Stimulated activated CD4-positive, alpha-beta T cell treated with anti-CD3 and anti-CD28 coated beads, Interleukin-12 subunit alpha, Interleukin-12 subunit beta, amount 100 ng/mL, for 24 hours (primary cell): Measurements from ENCODE around the gene ZNF91.
"Not testable (repeated sequence)": the region's sequence is repeated elsewhere in the genome, so short reads cannot be mapped to it uniquely, and the experiment has no call there.

Source experiments
- DNase-seq, 2 experiments: peaks; one replicate each; pipeline ENCODE4 v3.0.0-alpha.2; 2020; ENCODE audit warnings: low read depth in 2 of 2

Gene ZNF91

GRCh38 chr19:23395041-23395721 is at the start of gene ZNF91:
ZNF91 (minus strand) TSS chr19:23395471; CDS start chr19:23395354, 117 bp downstream.
- DNase-seq, result peak; percentile 85 to 87

DNA sequence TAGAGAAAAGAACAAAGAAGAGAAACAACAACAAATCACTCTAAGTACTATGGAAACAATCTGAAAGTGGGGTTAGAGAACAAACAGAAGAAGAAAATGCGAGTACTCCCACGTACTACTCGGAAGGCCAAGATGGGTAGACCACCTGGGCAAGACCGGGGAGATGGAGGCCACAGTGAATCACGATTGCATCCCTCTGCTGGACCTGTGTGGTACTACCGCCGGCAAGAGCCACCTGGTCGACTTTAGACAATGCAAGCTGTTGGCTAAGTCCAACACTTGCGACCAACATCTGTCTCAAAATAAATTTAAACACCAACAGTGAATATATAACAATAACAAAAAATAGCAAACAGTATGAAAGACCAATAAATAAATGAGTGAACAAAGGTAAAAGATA is 45.5 kb upstream of the ZNF91 start:
- DNase-seq, result peak in 1 of 2 experiments; percentile 6

GRCh38 chr19:23440207-23440606 is 44.9 kb upstream of the ZNF91 start:
- no peak for DNase-seq

GRCh38 chr19:23439623-23440022 is 44.4 kb upstream of the ZNF91 start:
- no peak for DNase-seq

GRCh38 chr19:23437901-23438300 is 42.6 kb upstream of the ZNF91 start:
- no peak for DNase-seq

- DNase-seq, result no peak
Measured at GRCh38 chr19:23436944-23437343, 41.7 kb upstream of the ZNF91 start.

- no peak for DNase-seq
Measured at GRCh38 chr19:23436318-23436717, 41.0 kb upstream of the ZNF91 start.

- no peak for DNase-seq
Measured at GRCh38 chr19:23420824-23421223, 25.6 kb upstream of the ZNF91 start.

GRCh38 chr19:23419261-23419660 is 24.0 kb upstream of the ZNF91 start:
- DNase-seq, result not testable (repeated sequence)

- peak in 1 of 2 experiments; percentile 22 for DNase-seq
Measured at GRCh38 chr19:23415561-23416191, 20.4 kb upstream of the ZNF91 start.

DNA sequence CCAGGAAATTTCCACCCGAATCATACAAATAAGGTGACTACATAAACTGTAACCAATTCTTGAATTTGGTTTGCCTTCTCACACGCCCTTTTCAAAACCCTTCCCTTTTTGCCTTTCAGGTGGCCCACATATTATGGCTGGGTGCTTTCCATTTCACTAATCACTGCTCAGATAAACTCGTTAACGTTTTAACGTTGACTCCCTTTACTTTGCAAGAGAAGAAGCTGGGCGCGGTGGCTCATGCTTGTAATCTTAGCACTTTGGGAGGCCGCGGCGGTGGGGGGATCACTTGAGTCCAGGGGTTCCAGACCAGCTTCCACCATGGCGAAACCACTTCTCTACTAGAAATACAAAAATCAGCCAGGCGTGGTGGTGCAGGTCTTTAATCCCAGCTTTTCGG is 19.8 kb upstream of the ZNF91 start:
- no peak for DNase-seq

DNA sequence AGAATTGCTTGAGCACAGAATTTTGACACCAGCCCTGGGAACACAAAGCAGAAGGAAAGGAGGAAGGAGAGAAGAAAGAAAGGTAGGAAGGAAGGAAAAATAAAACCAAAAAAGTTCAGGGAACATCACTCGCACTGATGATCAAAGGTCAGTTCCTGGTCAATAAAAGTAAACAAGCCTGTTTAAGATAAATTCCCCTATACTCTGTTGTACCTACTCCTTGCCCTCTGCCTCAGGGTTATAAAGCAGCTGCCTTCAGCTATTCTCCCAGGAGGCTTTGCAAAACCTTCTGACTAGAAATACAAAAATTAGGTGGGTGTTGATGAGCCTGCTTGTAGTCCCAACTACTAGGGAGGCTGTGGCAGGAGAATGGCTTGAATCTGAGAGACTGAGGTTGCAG is 14.9 kb upstream of the ZNF91 start:
- DNase-seq, result no peak

- DNase-seq, result no peak
Measured at GRCh38 chr19:23409392-23410048, 14.2 kb upstream of the ZNF91 start.

DNA sequence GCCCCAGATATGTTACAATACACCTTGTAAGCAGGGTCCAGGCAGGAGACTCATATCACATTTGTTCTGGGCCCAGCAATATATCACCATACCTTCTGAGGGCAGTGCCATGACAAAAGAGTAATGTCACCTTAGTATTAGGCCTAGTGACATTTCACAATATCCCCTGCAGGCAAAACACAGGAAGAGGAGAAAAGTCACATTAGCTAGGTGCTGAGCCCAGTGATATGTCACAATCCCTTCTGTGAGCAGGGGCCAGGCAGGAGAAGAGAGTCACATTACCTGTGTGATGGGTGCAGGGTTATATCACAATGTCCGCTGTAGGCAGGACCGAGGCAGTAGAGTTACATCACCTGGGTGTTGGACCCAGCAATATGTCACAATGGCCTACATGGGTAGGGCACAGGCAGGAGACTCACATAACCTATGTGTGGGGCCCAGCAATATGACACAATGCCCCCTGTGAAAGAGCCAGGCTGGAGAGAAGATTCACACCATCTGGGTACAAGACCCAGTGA is 12.4 kb upstream of the ZNF91 start:
- no peak for DNase-seq

GRCh38 chr19:23406721-23407120 is 11.4 kb upstream of the ZNF91 start:
- no peak for DNase-seq

GRCh38 chr19:23406091-23406490 is 10.8 kb upstream of the ZNF91 start:
- DNase-seq, result no peak

DNA sequence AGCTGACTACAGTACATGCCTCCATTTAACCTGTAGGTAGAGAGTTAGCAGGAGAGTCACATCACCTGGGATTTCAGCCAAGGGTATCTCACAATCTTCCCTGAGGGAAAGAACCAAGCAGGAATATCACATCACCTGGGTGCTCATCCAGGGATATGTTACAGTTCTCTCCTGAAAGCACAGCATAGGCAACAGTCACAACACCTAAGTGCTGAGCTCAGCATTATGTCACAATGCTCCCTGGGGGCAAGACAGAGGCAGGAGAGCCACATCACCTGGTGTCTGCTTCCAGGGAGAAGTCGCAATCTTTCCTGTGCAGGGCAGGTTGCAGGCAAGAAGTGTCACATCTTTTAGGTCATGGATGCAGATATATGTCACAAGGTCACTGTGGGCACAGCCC is 9.4 kb upstream of the ZNF91 start:
- DNase-seq, result no peak

GRCh38 chr19:23403581-23404324 is 8.5 kb upstream of the ZNF91 start:
- DNase-seq, result no peak

GRCh38 chr19:23403052-23403451 is 7.8 kb upstream of the ZNF91 start:
- DNase-seq, result no peak

- no peak for DNase-seq
Measured at GRCh38 chr19:23402388-23402787, 7.1 kb upstream of the ZNF91 start.

GRCh38 chr19:23401086-23401610 is 5.9 kb upstream of the ZNF91 start:
- no peak for DNase-seq

- no peak for DNase-seq
Measured at GRCh38 chr19:23399443-23399842, 4.2 kb upstream of the ZNF91 start.
